Caco-2 (cell line): Measurements from ENCODE around the gene SRBD1. TPM values are rescaled to one million over a fixed set of nuclear protein-coding genes. Genes with fewer than 3 reads are reported as not detected.
A peak's percentile ranks its signal among the peaks of the same experiment; 100 is the strongest.

Experiments
- BruUV-seq: library from RNA; stranded (reverse); fragments of 400-500 nt; replicated peaks from 2 replicates; lab custom pipeline; 2021; lab: Mats Ljungman, UMichigan
- CTCF ChIA-PET: fragments of 300-600 bp; sonication (Branson Sonifier 250); formaldehyde crosslinking; loops from one replicate; lab custom pipeline; 2022; ENCODE audit warnings: antibody characterized with exemption; lab: Charles Lee
- POLR2A ChIA-PET: fragments of 300-600 bp; sonication (Branson Sonifier 250); formaldehyde crosslinking; loops from one replicate; lab custom pipeline; 2022; ENCODE audit warnings: antibody characterized with exemption; lab: Charles Lee
- DNase-seq, 2 experiments: peaks; one replicate each; pipeline versions ENCODE4 v3.0.0 to v3.0.0-alpha.2; 2020 to 2022
- H3K27me3 ChIP-seq: replicated peaks from 2 replicates; pipeline ENCODE4 v1.6.0; 2011; ENCODE audit warnings: low read length; ENCODE audit not compliant: control insufficient read depth, insufficient read depth
- H3K36me3 ChIP-seq: 2 replicates; pipeline ENCODE4 v1.5.1; 2011; ENCODE audit warnings: low read length; ENCODE audit not compliant: control insufficient read depth, insufficient read depth
- H3K4me1 ChIP-seq: fragments of 250-450 bp; sonication (Bioruptor Pico); 2 replicates; pipeline ENCODE4 v1.5.1; 2020; ENCODE audit warnings: mild to moderate bottlenecking
- H3K4me3 ChIP-seq: 2 replicates; pipeline ENCODE4 v1.5.1; 2011; ENCODE audit warnings: low read depth, mild to moderate bottlenecking, control low read depth, low read length
- H3K9me3 ChIP-seq: fragments of 250-450 bp; sonication (Bioruptor Pico); 2 replicates; pipeline ENCODE4 v1.5.1; 2020; ENCODE audit warnings: mild to moderate bottlenecking, moderate library complexity
- H3K27ac Mint-ChIP-seq: one replicate; pipeline ENCODE4 v1.8.0; 2022; ENCODE audit warnings: mixed read lengths; ENCODE audit not compliant: unreplicated experiment
- H3K27me3 Mint-ChIP-seq: one replicate; pipeline ENCODE4 v1.8.0; 2022; ENCODE audit warnings: mixed read lengths; ENCODE audit not compliant: insufficient read depth, unreplicated experiment
- H3K36me3 Mint-ChIP-seq: one replicate; pipeline ENCODE4 v1.8.0; 2022; ENCODE audit warnings: mild to moderate bottlenecking, mixed read lengths; ENCODE audit not compliant: insufficient read depth, unreplicated experiment
- H3K4me1 Mint-ChIP-seq: one replicate; pipeline ENCODE4 v1.8.0; 2022; ENCODE audit warnings: low read depth, mixed read lengths; ENCODE audit not compliant: unreplicated experiment
- H3K4me3 Mint-ChIP-seq: one replicate; pipeline ENCODE4 v1.8.0; 2022; ENCODE audit warnings: mild to moderate bottlenecking, moderate library complexity, mixed read lengths; ENCODE audit not compliant: unreplicated experiment
- H3K9me3 Mint-ChIP-seq: one replicate; pipeline ENCODE4 v1.8.0; 2022; ENCODE audit warnings: mixed read lengths; ENCODE audit not compliant: unreplicated experiment
- intact Hi-C: fragments of 100-400 bp; cut with micrococcal nuclease; formaldehyde crosslinking; loops from one replicate; pipeline ENCODE4 v1.10.0; 2022; ENCODE audit not compliant: unreplicated experiment
- total RNA-seq: library from RNA; stranded (reverse); gene quantifications from 2 replicates; pipeline ENCODE4 v1.2.3, GENCODE V29; 2022
- TF ChIP-seq, protein P1 (sequence below), 2 experiments: fragments of 200-600 bp in 1 of 2; IDR thresholded peaks; 1 replicate in 1 of 2; 2 replicates in 1 of 2; pipeline versions ENCODE4 v1.5.1 to v1.8.0; 2011 to 2022; ENCODE audit warnings: antibody characterized with exemption in 1 of 2, control low read depth in 1 of 2, inconsistent platforms in 1 of 2, low read depth in 1 of 2, low read length in 1 of 2, mild to moderate bottlenecking in 1 of 2, moderate library complexity in 1 of 2; ENCODE audit not compliant: insufficient read depth in 1 of 2, severe bottlenecking in 1 of 2, unreplicated experiment in 1 of 2

Gene SRBD1
- total RNA-seq, 1 experiment from 2014 or later = 15.8 TPM

DNA sequence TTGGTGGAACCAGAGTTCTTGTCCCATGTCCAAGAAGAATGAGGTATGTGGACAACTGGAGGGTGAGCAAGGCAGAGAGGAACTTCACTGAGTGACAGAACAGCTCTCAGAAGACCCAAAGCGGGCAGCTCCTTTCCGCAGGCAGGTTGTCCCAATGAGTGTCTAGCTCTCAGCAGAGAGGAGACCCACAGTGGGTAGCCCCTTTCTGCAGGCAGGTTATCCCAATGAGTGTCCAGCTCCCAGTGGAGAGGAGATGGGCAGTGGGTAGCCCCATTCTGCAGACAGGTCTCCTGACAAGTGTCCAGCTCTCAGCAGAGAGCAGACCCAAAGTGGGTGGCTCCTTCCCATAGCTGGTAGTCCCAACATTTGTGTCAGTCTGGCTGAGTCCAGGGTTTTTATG, 69.6 kb downstream of the SRBD1 start:
- Mint-ChIP-seq H3K9me3 (peaks cover 11% of the 10 kb centered on the region), H3K27me3 (no peaks in the 10 kb centered on the region), H3K4me3 (no peak overlapping the region), H3K4me1 (no peaks in the 10 kb centered on the region), H3K36me3 (peaks cover 34% of the 10 kb centered on the region), H3K27ac (no peak overlapping the region)
- peaks cover 18% of the 10 kb centered on the region for H3K9me3 ChIP-seq
- peaks cover 10% of the 10 kb centered on the region for H3K36me3 ChIP-seq
- BruUV-seq = no TSS peak
- TF ChIP-seq, protein P1, sequence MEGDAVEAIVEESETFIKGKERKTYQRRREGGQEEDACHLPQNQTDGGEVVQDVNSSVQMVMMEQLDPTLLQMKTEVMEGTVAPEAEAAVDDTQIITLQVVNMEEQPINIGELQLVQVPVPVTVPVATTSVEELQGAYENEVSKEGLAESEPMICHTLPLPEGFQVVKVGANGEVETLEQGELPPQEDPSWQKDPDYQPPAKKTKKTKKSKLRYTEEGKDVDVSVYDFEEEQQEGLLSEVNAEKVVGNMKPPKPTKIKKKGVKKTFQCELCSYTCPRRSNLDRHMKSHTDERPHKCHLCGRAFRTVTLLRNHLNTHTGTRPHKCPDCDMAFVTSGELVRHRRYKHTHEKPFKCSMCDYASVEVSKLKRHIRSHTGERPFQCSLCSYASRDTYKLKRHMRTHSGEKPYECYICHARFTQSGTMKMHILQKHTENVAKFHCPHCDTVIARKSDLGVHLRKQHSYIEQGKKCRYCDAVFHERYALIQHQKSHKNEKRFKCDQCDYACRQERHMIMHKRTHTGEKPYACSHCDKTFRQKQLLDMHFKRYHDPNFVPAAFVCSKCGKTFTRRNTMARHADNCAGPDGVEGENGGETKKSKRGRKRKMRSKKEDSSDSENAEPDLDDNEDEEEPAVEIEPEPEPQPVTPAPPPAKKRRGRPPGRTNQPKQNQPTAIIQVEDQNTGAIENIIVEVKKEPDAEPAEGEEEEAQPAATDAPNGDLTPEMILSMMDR (IDR thresholded peaks at IDR 0.05; ENCODE audit: insufficient read depth in 1 of 2, low read depth in 1 of 2, low read length in 1 of 2, severe bottlenecking in 1 of 2, unreplicated experiment in 1 of 2) = no peak
- no peak overlapping the region for H3K4me3 ChIP-seq
- ChIA-PET CTCF (no interaction called here), POLR2A (no interaction called here)
- no peaks in the 10 kb centered on the region for H3K4me1 ChIP-seq
- no peaks in the 10 kb centered on the region for H3K27me3 ChIP-seq
- DNase-seq = peak in 1 of 2 experiments; percentile 2
- intact Hi-C loops = no loop called here

DNA sequence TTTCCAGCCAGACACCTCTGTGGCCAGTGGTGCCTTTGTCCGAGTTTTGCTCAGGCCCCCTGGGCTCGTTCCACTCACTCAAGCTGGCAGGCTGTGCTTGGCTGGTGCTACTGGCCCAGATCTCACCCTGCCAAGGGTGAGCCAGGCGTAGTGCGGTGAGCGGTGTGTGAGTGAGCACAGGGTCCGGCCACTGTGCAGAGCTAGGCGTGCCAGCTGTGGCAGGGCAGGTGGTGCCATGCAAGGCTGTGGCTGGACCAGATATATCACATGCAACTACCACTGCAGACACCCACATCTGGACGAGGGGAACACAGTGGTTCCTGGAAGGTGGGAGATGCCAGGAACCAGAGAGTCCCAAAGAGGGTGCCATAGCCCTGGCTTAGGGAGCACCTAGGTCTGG, 70.1 kb downstream of the SRBD1 start:
- H3K4me1 ChIP-seq = no peaks in the 10 kb centered on the region
- Mint-ChIP-seq H3K27ac (no peak overlapping the region), H3K27me3 (no peaks in the 10 kb centered on the region), H3K9me3 (peaks cover 11% of the 10 kb centered on the region), H3K4me1 (no peaks in the 10 kb centered on the region), H3K4me3 (no peak overlapping the region), H3K36me3 (peaks cover 34% of the 10 kb centered on the region)
- DNase-seq = peak in 1 of 2 experiments; percentile 1
- intact Hi-C loops = no loop called here
- no peak overlapping the region for H3K4me3 ChIP-seq
- no TSS peak for BruUV-seq
- no peaks in the 10 kb centered on the region for H3K27me3 ChIP-seq
- H3K36me3 ChIP-seq = peaks cover 10% of the 10 kb centered on the region
- TF ChIP-seq, protein P1 (IDR thresholded peaks at IDR 0.05; ENCODE audit: insufficient read depth in 1 of 2, low read depth in 1 of 2, low read length in 1 of 2, severe bottlenecking in 1 of 2, unreplicated experiment in 1 of 2) = no peak
- ChIA-PET CTCF (no interaction called here), POLR2A (no interaction called here)
- H3K9me3 ChIP-seq = peaks cover 18% of the 10 kb centered on the region

DNA sequence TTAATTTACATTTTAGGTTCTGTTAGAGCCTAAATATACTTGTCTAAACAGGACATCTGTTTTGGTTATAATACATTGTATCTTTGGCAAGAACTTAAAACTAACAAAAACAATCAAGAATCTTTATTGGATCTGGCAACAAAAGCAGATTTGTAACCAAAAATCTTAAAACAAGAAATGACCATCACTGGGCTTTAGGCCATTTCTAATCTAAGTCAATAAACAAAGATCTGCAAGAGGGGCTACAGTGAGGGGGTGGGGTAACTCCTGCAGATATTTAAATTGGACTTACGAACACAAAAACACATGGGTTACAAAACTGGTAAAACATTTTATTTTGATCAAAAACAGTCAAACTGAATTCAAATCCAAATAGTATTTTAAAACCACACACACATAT, 77.3 kb downstream of the SRBD1 start:
- Mint-ChIP-seq H3K9me3 (no peaks in the 10 kb centered on the region), H3K36me3 (peaks cover 4% of the 10 kb centered on the region), H3K27ac (no peak overlapping the region), H3K27me3 (no peaks in the 10 kb centered on the region), H3K4me3 (no peak overlapping the region), H3K4me1 (no peaks in the 10 kb centered on the region)
- Histone ChIP-seq H3K36me3 (no peaks in the 10 kb centered on the region; the same call in 1 of the 2 replicates), H3K4me3 (no peak overlapping the region), H3K9me3 (no peaks in the 10 kb centered on the region), H3K4me1 (no peaks in the 10 kb centered on the region), H3K27me3 (no peaks in the 10 kb centered on the region)
- POLR2A ChIA-PET = no interaction called here
- TF ChIP-seq, protein P1 (IDR thresholded peaks at IDR 0.05; ENCODE audit: insufficient read depth in 1 of 2, low read depth in 1 of 2, low read length in 1 of 2, severe bottlenecking in 1 of 2, unreplicated experiment in 1 of 2) = no peak
- CTCF ChIA-PET = no interaction called here
- no peak for DNase-seq
- BruUV-seq = no TSS peak
- intact Hi-C loops = no loop called here
